Right atrium auricular region (tissue), 2 donors: ENCODE measurements around the gene DGKG. TPM values are rescaled to one million over a fixed set of nuclear protein-coding genes. Genes with fewer than 3 reads are reported as not detected.

ENCODE experiments used
- DNase-seq: peaks from one replicate; pipeline ENCODE4 v3.0.0-alpha.2; 2019; ENCODE audit warnings: low spot score
- H3K27ac ChIP-seq, 2 donors: fragments of 200-600 bp; sonication (generic); 1 replicate in 1 of 2; 2 replicates in 1 of 2; pipeline ENCODE4 v1.5.1; 2016 to 2019
- H3K27me3 ChIP-seq, 2 donors: fragments of 200-600 bp; sonication (generic); one replicate each; pipeline versions ENCODE4 v1.5.1 to v1.6.0; 2017 to 2019
- H3K36me3 ChIP-seq: fragments of 200-600 bp; sonication (generic); one replicate; pipeline ENCODE4 v1.5.1; 2016
- H3K4me1 ChIP-seq, 2 donors: fragments of 200-600 bp; sonication (generic); one replicate each; pipeline versions ENCODE4 v1.5.1 to v1.6.0; 2017 to 2019
- H3K4me3 ChIP-seq, 2 donors: fragments of 200-600 bp; sonication (generic); 1 replicate in 1 of 2; 2 replicates in 1 of 2; pipeline ENCODE4 v1.5.1; 2017 to 2019; ENCODE audit warnings: mild to moderate bottlenecking in 1 of 2, moderate library complexity in 1 of 2
- H3K9me3 ChIP-seq, 2 donors: fragments of 200-600 bp; sonication (generic); one replicate each; pipeline ENCODE4 v1.5.1; 2019
- total RNA-seq, 2 donors: library from RNA; depleted of rRNA; stranded (reverse); fragments of >200 nt; gene quantifications; one replicate each; pipeline ENCODE4 v1.1.0, GENCODE V29; 2016
- TF ChIP-seq, protein P1 (sequence below), 2 donors: fragments of 200-600 bp; sonication (generic); IDR thresholded peaks; one replicate each; pipeline ENCODE4 v1.5.1; 2019; ENCODE audit warnings: antibody characterized with exemption in 2 of 2

The DGKG gene
- total RNA-seq, 2 donors from 2014 or later = 25.1 to 27.4 TPM

DNA sequence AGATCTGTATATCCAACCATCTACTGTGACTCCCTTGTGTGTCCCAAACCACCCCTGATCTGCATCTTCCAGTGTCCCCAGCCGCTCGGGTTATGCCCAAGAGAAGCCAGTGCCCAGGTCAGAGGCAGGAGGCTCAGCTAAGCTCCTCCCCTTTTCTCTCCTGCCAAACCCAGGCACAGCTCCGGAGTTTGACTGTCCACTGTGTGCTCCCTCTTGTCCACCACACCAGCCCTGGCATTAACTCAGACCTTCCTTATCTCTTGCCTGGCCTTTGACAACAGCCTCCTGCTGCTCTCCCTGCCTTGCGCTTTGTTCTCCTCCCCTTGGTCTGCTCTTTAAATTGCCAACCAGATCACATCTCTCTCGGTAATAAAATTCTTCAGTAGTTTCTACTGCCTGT, 39.3 kb downstream of the DGKG start:
- Histone ChIP-seq H3K4me1 (no peaks in the 10 kb centered on the region), H3K4me3 (no peak overlapping the region), H3K27me3 (no peaks in the 10 kb centered on the region), H3K27ac (no peak overlapping the region), H3K9me3 (no peaks in the 10 kb centered on the region), H3K36me3 (peaks cover 15% of the 10 kb centered on the region)
- TF ChIP-seq, protein P1, sequence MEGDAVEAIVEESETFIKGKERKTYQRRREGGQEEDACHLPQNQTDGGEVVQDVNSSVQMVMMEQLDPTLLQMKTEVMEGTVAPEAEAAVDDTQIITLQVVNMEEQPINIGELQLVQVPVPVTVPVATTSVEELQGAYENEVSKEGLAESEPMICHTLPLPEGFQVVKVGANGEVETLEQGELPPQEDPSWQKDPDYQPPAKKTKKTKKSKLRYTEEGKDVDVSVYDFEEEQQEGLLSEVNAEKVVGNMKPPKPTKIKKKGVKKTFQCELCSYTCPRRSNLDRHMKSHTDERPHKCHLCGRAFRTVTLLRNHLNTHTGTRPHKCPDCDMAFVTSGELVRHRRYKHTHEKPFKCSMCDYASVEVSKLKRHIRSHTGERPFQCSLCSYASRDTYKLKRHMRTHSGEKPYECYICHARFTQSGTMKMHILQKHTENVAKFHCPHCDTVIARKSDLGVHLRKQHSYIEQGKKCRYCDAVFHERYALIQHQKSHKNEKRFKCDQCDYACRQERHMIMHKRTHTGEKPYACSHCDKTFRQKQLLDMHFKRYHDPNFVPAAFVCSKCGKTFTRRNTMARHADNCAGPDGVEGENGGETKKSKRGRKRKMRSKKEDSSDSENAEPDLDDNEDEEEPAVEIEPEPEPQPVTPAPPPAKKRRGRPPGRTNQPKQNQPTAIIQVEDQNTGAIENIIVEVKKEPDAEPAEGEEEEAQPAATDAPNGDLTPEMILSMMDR (IDR thresholded peaks at IDR 0.05) = no peak
- no peak for DNase-seq

DNA sequence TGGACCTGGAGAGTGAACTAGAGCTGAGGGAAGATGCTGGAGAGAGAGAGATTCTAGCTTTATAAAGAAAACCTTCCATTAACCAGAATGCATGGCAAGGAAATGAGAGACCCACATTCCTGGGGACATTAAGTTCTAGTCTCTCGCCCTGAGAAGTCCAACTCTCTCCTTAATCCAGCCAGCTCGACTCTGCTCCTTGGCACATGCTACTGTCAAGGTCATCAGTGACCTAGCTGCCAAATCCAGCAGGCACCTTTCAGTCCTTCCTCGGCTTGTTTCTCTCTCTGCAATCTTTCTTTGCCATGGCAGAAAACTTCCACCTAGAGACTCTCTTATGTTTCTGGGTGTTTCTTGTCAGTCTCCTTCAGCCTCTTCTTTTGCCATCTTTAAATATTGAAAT, 40.3 kb downstream of the DGKG start:
- H3K27ac ChIP-seq = no peak overlapping the region
- DNase-seq = no peak
- peaks cover 15% of the 10 kb centered on the region for H3K36me3 ChIP-seq
- no peaks in the 10 kb centered on the region for H3K9me3 ChIP-seq
- no peak overlapping the region for H3K4me3 ChIP-seq
- H3K4me1 ChIP-seq = no peaks in the 10 kb centered on the region
- TF ChIP-seq, protein P1 (IDR thresholded peaks at IDR 0.05) = no peak
- H3K27me3 ChIP-seq = no peaks in the 10 kb centered on the region

DNA sequence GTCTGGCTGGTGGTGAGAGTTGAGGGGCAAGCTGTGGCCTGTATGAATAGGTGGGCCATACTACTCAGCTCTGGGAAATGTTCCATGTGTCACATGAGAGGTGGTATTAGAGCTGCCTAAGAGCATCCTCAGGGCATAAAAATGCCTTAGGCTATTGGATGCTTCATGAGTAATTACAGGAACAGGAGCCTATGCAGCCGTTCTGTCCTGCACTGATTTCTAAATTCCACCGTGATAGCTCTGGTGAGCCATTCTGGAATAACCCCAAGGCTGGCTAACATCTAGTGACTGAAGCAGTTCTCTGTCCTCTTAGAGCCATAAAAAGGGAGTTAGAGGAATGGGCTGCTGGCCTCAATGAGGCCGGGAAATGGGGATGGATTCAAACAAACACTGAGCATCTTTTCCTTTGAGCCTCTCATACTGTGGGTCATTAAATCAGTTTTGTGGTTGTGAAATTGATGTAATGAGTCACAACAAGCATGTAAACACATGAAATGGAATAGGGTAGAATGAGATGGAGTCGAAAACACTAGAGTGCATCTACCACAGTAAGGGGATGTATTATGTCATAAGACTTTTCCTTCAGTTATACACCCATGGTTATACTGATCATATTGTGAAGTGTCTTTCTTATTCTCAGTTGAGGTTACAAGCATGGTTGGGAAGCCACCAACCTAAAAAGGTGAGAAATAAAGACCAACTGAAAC, 41.0 kb downstream of the DGKG start:
- no peaks in the 10 kb centered on the region for H3K27me3 ChIP-seq
- no peak overlapping the region for H3K4me3 ChIP-seq
- H3K4me1 ChIP-seq = no peaks in the 10 kb centered on the region
- H3K36me3 ChIP-seq = peaks cover 15% of the 10 kb centered on the region
- no peak for DNase-seq
- no peaks in the 10 kb centered on the region for H3K9me3 ChIP-seq
- H3K27ac ChIP-seq = no peak overlapping the region
- TF ChIP-seq, protein P1 (IDR thresholded peaks at IDR 0.05) = no peak

DNA sequence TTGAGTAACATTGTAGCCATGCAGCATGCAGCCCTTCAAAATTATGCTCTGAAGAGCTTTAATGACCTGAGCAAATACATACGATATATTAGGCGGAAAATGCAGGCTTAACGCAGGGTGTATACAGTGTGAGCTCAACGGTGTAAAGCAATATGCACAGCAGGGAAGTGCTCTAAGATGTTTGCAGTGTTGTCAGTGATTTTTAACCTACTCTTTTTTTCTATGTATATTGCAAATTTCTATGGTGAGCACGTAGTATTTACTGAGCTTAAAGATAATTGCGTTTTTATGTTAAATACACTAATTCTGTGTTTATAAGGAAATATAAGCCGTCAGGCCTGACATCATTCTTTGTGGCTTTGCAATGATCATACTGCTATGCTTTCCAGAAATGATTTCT, 42.1 kb downstream of the DGKG start:
- no peak overlapping the region for H3K4me3 ChIP-seq
- H3K9me3 ChIP-seq = no peaks in the 10 kb centered on the region
- H3K27me3 ChIP-seq = no peaks in the 10 kb centered on the region
- DNase-seq = no peak
- no peak overlapping the region for H3K27ac ChIP-seq
- TF ChIP-seq, protein P1 (IDR thresholded peaks at IDR 0.05) = no peak
- H3K4me1 ChIP-seq = no peaks in the 10 kb centered on the region
- peaks cover 15% of the 10 kb centered on the region for H3K36me3 ChIP-seq

DNA sequence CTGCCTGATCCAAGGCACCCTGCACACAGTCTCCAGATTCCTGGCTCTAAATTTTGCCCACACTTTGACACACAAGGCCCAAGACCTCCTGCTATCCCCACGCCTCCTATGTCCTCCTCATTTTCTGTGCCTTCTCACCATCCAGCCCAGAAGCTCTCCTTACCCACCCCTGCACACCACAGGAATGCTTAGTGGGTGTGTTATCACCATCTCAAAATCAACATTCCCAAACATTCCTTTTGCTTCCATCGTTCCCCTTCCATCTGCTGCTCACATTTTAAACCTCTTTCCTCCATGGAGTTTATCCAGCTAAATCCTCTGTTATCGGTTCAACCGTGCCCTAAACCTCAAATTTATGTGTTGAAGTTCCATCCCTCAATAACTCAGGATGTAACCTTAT, 43.9 kb downstream of the DGKG start:
- DNase-seq = no peak
- H3K27me3 ChIP-seq = no peaks in the 10 kb centered on the region
- no peak overlapping the region for H3K27ac ChIP-seq
- peaks cover 15% of the 10 kb centered on the region for H3K36me3 ChIP-seq
- no peaks in the 10 kb centered on the region for H3K4me1 ChIP-seq
- no peak overlapping the region for H3K4me3 ChIP-seq
- H3K9me3 ChIP-seq = no peaks in the 10 kb centered on the region
- TF ChIP-seq, protein P1 (IDR thresholded peaks at IDR 0.05) = no peak

DNA sequence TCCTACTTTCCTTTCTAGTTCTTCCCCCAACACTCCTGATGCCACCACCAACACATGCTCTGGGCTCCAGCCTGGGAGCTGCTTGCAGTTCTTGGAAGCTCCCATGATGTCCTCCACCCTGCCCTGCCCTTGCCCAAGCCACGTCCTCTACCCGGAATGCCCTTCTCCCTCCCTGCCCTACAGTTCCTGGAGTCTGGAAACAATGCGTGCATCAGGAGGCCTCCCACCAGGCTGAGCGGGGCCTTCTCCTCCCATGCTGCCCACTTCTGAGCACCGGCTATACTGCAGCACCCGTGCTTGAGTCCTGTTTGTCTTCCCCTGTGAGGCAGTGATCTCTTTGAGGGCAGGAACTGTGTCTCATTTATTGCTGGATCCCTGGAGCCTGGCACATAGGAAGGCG, 44.6 kb downstream of the DGKG start:
- DNase-seq = no peak
- no peaks in the 10 kb centered on the region for H3K27me3 ChIP-seq

More for the DNA sequence above, 44.6 kb downstream of the DGKG start:
- no peak overlapping the region for H3K27ac ChIP-seq
- H3K4me3 ChIP-seq = no peak overlapping the region
- no peaks in the 10 kb centered on the region for H3K4me1 ChIP-seq
- TF ChIP-seq, protein P1 (IDR thresholded peaks at IDR 0.05) = no peak
- H3K9me3 ChIP-seq = no peaks in the 10 kb centered on the region
- peaks cover 15% of the 10 kb centered on the region for H3K36me3 ChIP-seq
